A549 (cell line): ENCODE data around the gene ADAMTS14. TPM values are rescaled to one million over a fixed set of nuclear protein-coding genes. Genes with fewer than 3 reads are reported as not detected.

Experiments used
- ATAC-seq, 2 experiments: fragments of 200-7000 bp in 1 of 2; fragments of >200 bp in 1 of 2; cut with Nextera tagmentation in 1 of 2; cut with Tn5 transposase in 1 of 2; 3 replicates each; pipeline versions ENCODE4 v1.8.0 to v1.9.1; 2018 to 2020; ENCODE audit warnings: mild to moderate bottlenecking in 1 of 2, moderate library complexity in 1 of 2
- CTCF ChIA-PET: fragments of 300-600 bp; sonication (Branson Sonifier 250); formaldehyde crosslinking; extraction: SDS; loops from one replicate; lab custom pipeline; 2021; ENCODE audit warnings: antibody characterized with exemption, inconsistent platforms; lab: Yijun Ruan, JAX
- POLR2A ChIA-PET: fragments of 350-600 bp; formaldehyde crosslinking; extraction: SDS; loops from one replicate; lab custom pipeline; 2021; ENCODE audit warnings: antibody characterized with exemption, inconsistent platforms; lab: Yijun Ruan, JAX
- DNase-seq, 2 experiments: peaks; one replicate each; pipeline versions ENCODE4 v3.0.0 to v3.0.0-alpha.2; 2011 to 2016; ENCODE audit warnings: low read depth in 1 of 2, low spot score in 1 of 2
- FAIRE-seq: peaks from 2 replicates; lab custom pipeline; 2011; peaks lifted over from hg19 to GRCh38; lab: Jason Lieb, UNC
- H3K27ac ChIP-seq, 2 experiments: fragments of >200 bp; sonication (Bioruptor Twin); formaldehyde crosslinking; 3 replicates each; pipeline ENCODE4 v1.5.1; 2016 to 2017
- H3K4me1 ChIP-seq: fragments of >200 bp; sonication (Bioruptor Twin); formaldehyde crosslinking; 3 replicates; pipeline ENCODE4 v1.6.1; 2016
- H3K4me2 ChIP-seq: fragments of >200 bp; sonication (Bioruptor Twin); formaldehyde crosslinking; 3 replicates; pipeline ENCODE4 v1.6.1; 2016
- H3K4me3 ChIP-seq: fragments of >200 bp; sonication (Bioruptor Twin); formaldehyde crosslinking; 3 replicates; pipeline ENCODE4 v1.5.1; 2016
- H3K9me3 ChIP-seq: fragments of >200 bp; sonication (Bioruptor Twin); formaldehyde crosslinking; 3 replicates; pipeline ENCODE4 v1.6.1; 2016
- BHLHE40 ChIP-seq: IDR thresholded peaks from 2 replicates; pipeline ENCODE4 v1.6.1; 2012; ENCODE audit warnings: low read depth, low read length, inconsistent platforms
- CHD4 ChIP-seq: fragments of 200-600 bp; sonication (generic); IDR thresholded peaks from 2 replicates; pipeline ENCODE4 v1.6.1; 2016; ENCODE audit warnings: antibody characterized with exemption, mild to moderate bottlenecking, borderline replicate concordance
- EHF ChIP-seq: fragments of 250-450 bp; sonication (Bioruptor Pico); IDR thresholded peaks from 2 replicates; pipeline ENCODE4 v1.5.0; 2020; ENCODE audit warnings: mild to moderate bottlenecking
- FOSL2 ChIP-seq, 2 experiments: fragments of 450-650 bp in 1 of 2; fragments of >200 bp in 1 of 2; sonication (Bioruptor Twin) in 1 of 2; formaldehyde crosslinking; IDR thresholded peaks; 2 replicates each; pipeline versions ENCODE4 v1.5.0 to v1.6.1; 2016 to 2020; ENCODE audit warnings: mild to moderate bottlenecking in 1 of 2, moderate library complexity in 1 of 2
- GATA3 ChIP-seq: IDR thresholded peaks from 2 replicates; pipeline ENCODE4 v1.6.1; 2012; ENCODE audit warnings: borderline replicate concordance
- HES2 ChIP-seq: fragments of >200 bp; sonication (Bioruptor Twin); formaldehyde crosslinking; IDR thresholded peaks from 2 replicates; pipeline ENCODE4 v1.6.1; 2016
- HEYL ChIP-seq: fragments of 250-450 bp; sonication (Bioruptor Pico); IDR thresholded peaks from 2 replicates; pipeline ENCODE4 v1.8.0; 2021; ENCODE audit warnings: mild to moderate bottlenecking, moderate library complexity
- HOXB5 ChIP-seq: fragments of 250-450 bp; sonication (Bioruptor Pico); IDR thresholded peaks from 2 replicates; pipeline ENCODE4 v1.5.0; 2020; ENCODE audit warnings: mild to moderate bottlenecking, moderate library complexity
- JUN ChIP-seq, 2 experiments: fragments of >200 bp; sonication (Bioruptor Twin); formaldehyde crosslinking; IDR thresholded peaks; 2 replicates in 1 of 2; 3 replicates in 1 of 2; pipeline ENCODE4 v1.6.1; 2016 to 2017
- JUNB ChIP-seq: fragments of >200 bp; sonication (Bioruptor Twin); formaldehyde crosslinking; IDR thresholded peaks from 2 replicates; pipeline ENCODE4 v1.6.1; 2016
- KDM1A ChIP-seq: fragments of 200-600 bp; sonication (generic); IDR thresholded peaks from 2 replicates; pipeline ENCODE4 v1.6.1; 2016; ENCODE audit warnings: low read depth, mild to moderate bottlenecking
- MAFK ChIP-seq: fragments of 450-650 bp; IDR thresholded peaks from 2 replicates; pipeline ENCODE4 v1.6.1; 2014; ENCODE audit not compliant: partially characterized antibody
- MAX ChIP-seq: IDR thresholded peaks from 2 replicates; pipeline ENCODE4 v1.6.1; 2012
- MAZ ChIP-seq: fragments of 150-350 bp; IDR thresholded peaks from 2 replicates; pipeline ENCODE4 v1.6.1; 2014; ENCODE audit warnings: antibody characterized with exemption, low read depth, low read length, borderline replicate concordance
- MYC ChIP-seq: IDR thresholded peaks from 2 replicates; pipeline ENCODE4 v1.6.1; 2012; ENCODE audit warnings: mild to moderate bottlenecking, inconsistent platforms, low read length, improper control_type of control experiment, borderline replicate concordance
- PHF8 ChIP-seq: fragments of 200-600 bp; sonication (generic); IDR thresholded peaks from 2 replicates; pipeline ENCODE4 v1.6.1; 2016; ENCODE audit warnings: low read depth, mild to moderate bottlenecking, antibody characterized with exemption, moderate library complexity, borderline replicate concordance
- RCOR1 ChIP-seq: fragments of 150-350 bp; IDR thresholded peaks from 2 replicates; pipeline ENCODE4 v1.6.1; 2014; ENCODE audit warnings: antibody characterized with exemption, low read length, low read depth
- RFX5 ChIP-seq: fragments of 450-650 bp; IDR thresholded peaks from 2 replicates; pipeline ENCODE4 v1.7.1; 2014; ENCODE audit warnings: antibody characterized with exemption, mild to moderate bottlenecking, moderate library complexity
- RNF2 ChIP-seq: fragments of 200-600 bp; sonication (generic); IDR thresholded peaks from 2 replicates; pipeline ENCODE4 v1.6.1; 2016; ENCODE audit warnings: low read depth, mild to moderate bottlenecking, antibody characterized with exemption, moderate library complexity, borderline replicate concordance
- SMC3 ChIP-seq: fragments of >200 bp; sonication (Bioruptor Twin); formaldehyde crosslinking; IDR thresholded peaks from 3 replicates; pipeline ENCODE4 v1.6.1; 2018; ENCODE audit warnings: inconsistent platforms
- TP53 ChIP-seq: fragments of 250-450 bp; sonication (Bioruptor Pico); IDR thresholded peaks from 2 replicates; pipeline ENCODE4 v1.5.0; 2021; ENCODE audit warnings: mild to moderate bottlenecking, moderate library complexity
- ZC3H11A ChIP-seq: fragments of 450-650 bp; IDR thresholded peaks from 2 replicates; pipeline ENCODE4 v1.6.1; 2014; ENCODE audit warnings: antibody characterized with exemption, mild to moderate bottlenecking
- ZSCAN20 ChIP-seq: fragments of 250-450 bp; sonication (Bioruptor Pico); IDR thresholded peaks from 2 replicates; pipeline ENCODE4 v1.8.0; 2022; ENCODE audit warnings: mild to moderate bottlenecking, moderate library complexity
- WGBS: methylation state at CpG from one replicate; pipeline ENCODE4 v1.1.6; 2017; ENCODE audit errors: missing lambda C conversion rate; 5-methylcytosine and 5-hydroxymethylcytosine counted together
- polyA plus RNA-seq, 4 experiments: library from polyadenylated mRNA; depleted of rRNA in 3 of 4; stranded (reverse); fragments of >200 nt; fragmentation: RNase III in 1 of 4; extraction: RNeasy Plus Mini Kit Qiagen cat#74134 plus additional on column Dnase treatment in 1 of 4; gene quantifications; 2 replicates in 3 of 4; 3 replicates in 1 of 4; pipeline ENCODE4 v1.2.3, GENCODE V29; 2011 to 2017

Gene ADAMTS14
- polyA plus RNA-seq, 2 of the 4 experiments (the other 2 are of a cell fraction) = 0.03 TPM; not detected in 1

- DNase-seq = no peak
- H3K4me3 ChIP-seq = no peak overlapping the region
- no peak for FAIRE-seq
These were observed 1.7 kb downstream of the ADAMTS14 start for GRCh38 chr10:70673929-70674559.

GRCh38 chr10:70674560-70675495 lies 2.5 kb downstream of the ADAMTS14 start:
- WGBS = 65% methylated on average over 24 of the region's 24 CpGs
- no peak for FAIRE-seq
- no peak for TF ChIP-seq BHLHE40
- TF ChIP-seq MAX = no peak
- no peak for TF ChIP-seq ZC3H11A
- TF ChIP-seq MAZ = no peak
- no peak for TF ChIP-seq SMC3
- TF ChIP-seq HEYL (CRISPR knock-in tag) = no peak
- TF ChIP-seq RCOR1 = no peak
- no peak for TF ChIP-seq JUN (IDR thresholded peaks at IDR 0.05)
- Histone ChIP-seq H3K4me3 (no peak overlapping the region), H3K4me2 (no peak overlapping the region), H3K4me1 (0 out of 3 replicates have a peak, but pooled peaks cover 3% of the 10 kb centered on the region), H3K27ac (no peak overlapping the region), H3K9me3 (no peaks in the 10 kb centered on the region)
- no peak for DNase-seq
- no peak for ATAC-seq
- POLR2A ChIA-PET = no interaction called here
- CTCF ChIA-PET = interaction anchor here (1.0 to 1.7 kb wide), 4 partner anchors 10 to 125 kb away, joined by 3 read pairs; no protein-coding TSS in a partner anchor

More at GRCh38 chr10:70673929-70674559, 1.7 kb downstream of the ADAMTS14 start:
- H3K27ac ChIP-seq = no peak overlapping the region
- H3K9me3 ChIP-seq = no peaks in the 10 kb centered on the region
- H3K4me2 ChIP-seq = no peak overlapping the region
- no peak for ATAC-seq
- POLR2A ChIA-PET = no interaction called here
- 53% methylated on average over 11 of the region's 11 CpGs for WGBS
- CTCF ChIA-PET = interaction anchor here (1.0 to 1.7 kb wide), 4 partner anchors 9 to 124 kb away, joined by 3 read pairs; no protein-coding TSS in a partner anchor
- H3K4me1 ChIP-seq = 0 out of 3 replicates have a peak, but pooled peaks cover 3% of the 10 kb centered on the region
- TF ChIP-seq ZC3H11A (no peak), MYC (no peak), RCOR1 (no peak), HEYL (CRISPR knock-in tag) (no peak), ZSCAN20 (CRISPR knock-in tag) (no peak), FOSL2 (IDR thresholded peaks at IDR 0.05) (no peak), FOSL2 (CRISPR knock-in tag; IDR thresholded peaks at IDR 0.05) (no peak), PHF8 (no peak), RNF2 (no peak), CHD4 (no peak), MAFK (no peak), EHF (CRISPR knock-in tag) (no peak), JUNB (no peak), GATA3 (no peak), HOXB5 (CRISPR knock-in tag) (no peak), HES2 (no peak), BHLHE40 (no peak), TP53 (CRISPR knock-in tag) (no peak), RFX5 (no peak), KDM1A (no peak)
